ENCODE data around the gene ZBED5. TPM values are rescaled to one million over a fixed set of nuclear protein-coding genes. Genes with fewer than 3 reads are reported as not detected.
A peak's percentile ranks its signal among the peaks of the same experiment; 100 is the strongest.

The ZBED5 gene
- total and polyA plus RNA-seq, 9 of the 15 experiments (the other 6 are each of a cell fraction or from before 2014, with no cell fraction given) = 12.4 to 70.7 (median 26.8) TPM

- TF ChIP-seq PYGO2 (tag; IDR thresholded peaks at IDR 0.05) (no peak; the same call in 1 of the 2 replicates), CTBP1 (IDR thresholded peaks at IDR 0.05; ENCODE audit: borderline replicate concordance) (peak; percentile 91), ZNF507 (tag; conservative IDR thresholded peaks at IDR 0.05) (no peak), ETS2 (tag; IDR thresholded peaks at IDR 0.05; ENCODE audit: borderline replicate concordance, poor library complexity, severe bottlenecking) (no peak), EGR1 (conservative IDR thresholded peaks at IDR 0.05) (0 out of 2 replicates have a peak, but pooled peaks have one; percentile 10), CBFB (CRISPR knock-in tag; IDR thresholded peaks at IDR 0.05) (peak; percentile 88), RB1 (IDR thresholded peaks at IDR 0.05; ENCODE audit: low read depth) (0 out of 2 replicates have a peak, but pooled peaks have one; percentile 25), OTX1 (CRISPR knock-in tag; IDR thresholded peaks at IDR 0.05) (no peak), EP300 (IDR thresholded peaks at IDR 0.05; ENCODE audit: low read length) (peak; percentile 85), DDX20 (tag; IDR thresholded peaks at IDR 0.05; ENCODE audit: low read depth) (no peak), RBM22 (IDR thresholded peaks at IDR 0.05; ENCODE audit: low read depth, low read length, poor library complexity, severe bottlenecking) (no peak), ZNF316 (IDR thresholded peaks at IDR 0.05) (peak; percentile 93), FOXA3 (CRISPR knock-in tag; conservative IDR thresholded peaks at IDR 0.05 in 1 of 2, IDR thresholded peaks at IDR 0.05 in 1 of 2) (no peak), ZNF778 (CRISPR knock-in tag; IDR thresholded peaks at IDR 0.05) (no peak), CHCHD3 (CRISPR knock-in tag; IDR thresholded peaks at IDR 0.05) (no peak), RBM25 (IDR thresholded peaks at IDR 0.05; ENCODE audit: low read depth, low read length, severe bottlenecking) (no peak), CREB1 (IDR thresholded peaks at IDR 0.05) (peak; percentile 64), CREB1 (CRISPR knock-in tag; IDR thresholded peaks at IDR 0.05) (no peak)
- TF ChIP-seq, protein P1, sequence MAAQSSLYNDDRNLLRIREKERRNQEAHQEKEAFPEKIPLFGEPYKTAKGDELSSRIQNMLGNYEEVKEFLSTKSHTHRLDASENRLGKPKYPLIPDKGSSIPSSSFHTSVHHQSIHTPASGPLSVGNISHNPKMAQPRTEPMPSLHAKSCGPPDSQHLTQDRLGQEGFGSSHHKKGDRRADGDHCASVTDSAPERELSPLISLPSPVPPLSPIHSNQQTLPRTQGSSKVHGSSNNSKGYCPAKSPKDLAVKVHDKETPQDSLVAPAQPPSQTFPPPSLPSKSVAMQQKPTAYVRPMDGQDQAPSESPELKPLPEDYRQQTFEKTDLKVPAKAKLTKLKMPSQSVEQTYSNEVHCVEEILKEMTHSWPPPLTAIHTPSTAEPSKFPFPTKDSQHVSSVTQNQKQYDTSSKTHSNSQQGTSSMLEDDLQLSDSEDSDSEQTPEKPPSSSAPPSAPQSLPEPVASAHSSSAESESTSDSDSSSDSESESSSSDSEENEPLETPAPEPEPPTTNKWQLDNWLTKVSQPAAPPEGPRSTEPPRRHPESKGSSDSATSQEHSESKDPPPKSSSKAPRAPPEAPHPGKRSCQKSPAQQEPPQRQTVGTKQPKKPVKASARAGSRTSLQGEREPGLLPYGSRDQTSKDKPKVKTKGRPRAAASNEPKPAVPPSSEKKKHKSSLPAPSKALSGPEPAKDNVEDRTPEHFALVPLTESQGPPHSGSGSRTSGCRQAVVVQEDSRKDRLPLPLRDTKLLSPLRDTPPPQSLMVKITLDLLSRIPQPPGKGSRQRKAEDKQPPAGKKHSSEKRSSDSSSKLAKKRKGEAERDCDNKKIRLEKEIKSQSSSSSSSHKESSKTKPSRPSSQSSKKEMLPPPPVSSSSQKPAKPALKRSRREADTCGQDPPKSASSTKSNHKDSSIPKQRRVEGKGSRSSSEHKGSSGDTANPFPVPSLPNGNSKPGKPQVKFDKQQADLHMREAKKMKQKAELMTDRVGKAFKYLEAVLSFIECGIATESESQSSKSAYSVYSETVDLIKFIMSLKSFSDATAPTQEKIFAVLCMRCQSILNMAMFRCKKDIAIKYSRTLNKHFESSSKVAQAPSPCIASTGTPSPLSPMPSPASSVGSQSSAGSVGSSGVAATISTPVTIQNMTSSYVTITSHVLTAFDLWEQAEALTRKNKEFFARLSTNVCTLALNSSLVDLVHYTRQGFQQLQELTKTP (IDR thresholded peaks at IDR 0.05; ENCODE audit: low read depth in 1 of 2, partially characterized antibody in 2 of 2) = no peak
- TF ChIP-seq, protein P2, sequence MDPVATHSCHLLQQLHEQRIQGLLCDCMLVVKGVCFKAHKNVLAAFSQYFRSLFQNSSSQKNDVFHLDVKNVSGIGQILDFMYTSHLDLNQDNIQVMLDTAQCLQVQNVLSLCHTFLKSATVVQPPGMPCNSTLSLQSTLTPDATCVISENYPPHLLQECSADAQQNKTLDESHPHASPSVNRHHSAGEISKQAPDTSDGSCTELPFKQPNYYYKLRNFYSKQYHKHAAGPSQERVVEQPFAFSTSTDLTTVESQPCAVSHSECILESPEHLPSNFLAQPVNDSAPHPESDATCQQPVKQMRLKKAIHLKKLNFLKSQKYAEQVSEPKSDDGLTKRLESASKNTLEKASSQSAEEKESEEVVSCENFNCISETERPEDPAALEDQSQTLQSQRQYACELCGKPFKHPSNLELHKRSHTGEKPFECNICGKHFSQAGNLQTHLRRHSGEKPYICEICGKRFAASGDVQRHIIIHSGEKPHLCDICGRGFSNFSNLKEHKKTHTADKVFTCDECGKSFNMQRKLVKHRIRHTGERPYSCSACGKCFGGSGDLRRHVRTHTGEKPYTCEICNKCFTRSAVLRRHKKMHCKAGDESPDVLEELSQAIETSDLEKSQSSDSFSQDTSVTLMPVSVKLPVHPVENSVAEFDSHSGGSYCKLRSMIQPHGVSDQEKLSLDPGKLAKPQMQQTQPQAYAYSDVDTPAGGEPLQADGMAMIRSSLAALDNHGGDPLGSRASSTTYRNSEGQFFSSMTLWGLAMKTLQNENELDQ (CRISPR knock-in tag; IDR thresholded peaks at IDR 0.05; ENCODE audit: borderline replicate concordance) = no peak
These were observed 41.4 kb upstream of the ZBED5 start (continued) for GRCh38 chr11:10899121-10899830.
